ENCODE results near the gene ZNF865. TPM values are rescaled to one million over a fixed set of nuclear protein-coding genes. Genes with fewer than 3 reads are reported as not detected.
A peak's percentile ranks its signal among the peaks of the same experiment; 100 is the strongest.

Gene ZNF865
- polyA plus RNA-seq (1.7 and 2.1 TPM in 2 replicates), polyA minus RNA-seq (3.4 and 4.3 TPM in 2 replicates)

GRCh38 chr19:55605637-55606470 is at the start of gene ZNF865:
Gene ZNF865 (plus strand): TSS chr19:55605647. CDS start chr19:55613619, 7,972 bp downstream.
- Histone ChIP-seq H3K4me3 (ENCODE audit: low read length) (peak within 1 kb of the TSS; percentile 97), H4K20me1 (ENCODE audit: insufficient read depth) (no peaks in the 10 kb centered on the region), H3K9me3 (ENCODE audit: low read length) (no peaks in the 10 kb centered on the region), H3F3A (ENCODE audit: insufficient read depth, low read length, poor library complexity, severe bottlenecking) (no peaks in the 10 kb centered on the region), H3K27ac (ENCODE audit: low read length) (peak within 1 kb of the TSS; percentile 97), H3K36me3 (ENCODE audit: insufficient read depth, low read length) (peaks cover 8% of the 10 kb centered on the region), H3K79me2 (replicated peaks; ENCODE audit: insufficient read depth, low read length) (peaks cover 30% of the 10 kb centered on the region), H3K4me2 (ENCODE audit: low read length) (peak within 1 kb of the TSS; percentile 87), H2AFZ (ENCODE audit: low read depth, low read length) (peak within 1 kb of the TSS; percentile 65), H3K27me3 (ENCODE audit: insufficient read depth, low read depth, low read length) (no peaks in the 10 kb centered on the region), H3K9ac (ENCODE audit: low read length) (peak within 1 kb of the TSS; percentile 97), H3K9me2 (ENCODE audit: insufficient read depth, low read length) (no peaks in the 10 kb centered on the region)
- TF ChIP-seq, protein P1, sequence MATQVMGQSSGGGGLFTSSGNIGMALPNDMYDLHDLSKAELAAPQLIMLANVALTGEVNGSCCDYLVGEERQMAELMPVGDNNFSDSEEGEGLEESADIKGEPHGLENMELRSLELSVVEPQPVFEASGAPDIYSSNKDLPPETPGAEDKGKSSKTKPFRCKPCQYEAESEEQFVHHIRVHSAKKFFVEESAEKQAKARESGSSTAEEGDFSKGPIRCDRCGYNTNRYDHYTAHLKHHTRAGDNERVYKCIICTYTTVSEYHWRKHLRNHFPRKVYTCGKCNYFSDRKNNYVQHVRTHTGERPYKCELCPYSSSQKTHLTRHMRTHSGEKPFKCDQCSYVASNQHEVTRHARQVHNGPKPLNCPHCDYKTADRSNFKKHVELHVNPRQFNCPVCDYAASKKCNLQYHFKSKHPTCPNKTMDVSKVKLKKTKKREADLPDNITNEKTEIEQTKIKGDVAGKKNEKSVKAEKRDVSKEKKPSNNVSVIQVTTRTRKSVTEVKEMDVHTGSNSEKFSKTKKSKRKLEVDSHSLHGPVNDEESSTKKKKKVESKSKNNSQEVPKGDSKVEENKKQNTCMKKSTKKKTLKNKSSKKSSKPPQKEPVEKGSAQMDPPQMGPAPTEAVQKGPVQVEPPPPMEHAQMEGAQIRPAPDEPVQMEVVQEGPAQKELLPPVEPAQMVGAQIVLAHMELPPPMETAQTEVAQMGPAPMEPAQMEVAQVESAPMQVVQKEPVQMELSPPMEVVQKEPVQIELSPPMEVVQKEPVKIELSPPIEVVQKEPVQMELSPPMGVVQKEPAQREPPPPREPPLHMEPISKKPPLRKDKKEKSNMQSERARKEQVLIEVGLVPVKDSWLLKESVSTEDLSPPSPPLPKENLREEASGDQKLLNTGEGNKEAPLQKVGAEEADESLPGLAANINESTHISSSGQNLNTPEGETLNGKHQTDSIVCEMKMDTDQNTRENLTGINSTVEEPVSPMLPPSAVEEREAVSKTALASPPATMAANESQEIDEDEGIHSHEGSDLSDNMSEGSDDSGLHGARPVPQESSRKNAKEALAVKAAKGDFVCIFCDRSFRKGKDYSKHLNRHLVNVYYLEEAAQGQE (IDR thresholded peaks at IDR 0.05; ENCODE audit: borderline replicate concordance), result no peak
- TF ChIP-seq TAF1 (IDR thresholded peaks at IDR 0.05; ENCODE audit: low read depth), result no peak
- TF ChIP-seq POLR2AphosphoS5 (IDR thresholded peaks at IDR 0.05), result peak; percentile 48
- peak; percentile 84 for TF ChIP-seq SMC3 (conservative IDR thresholded peaks at IDR 0.05; ENCODE audit: poor library complexity)
- TF ChIP-seq EP300 (conservative IDR thresholded peaks at IDR 0.05; ENCODE audit: poor library complexity, severe bottlenecking), result no peak
- peak; percentile 83 for TF ChIP-seq RAD21 (conservative IDR thresholded peaks at IDR 0.05)
- no peak for TF ChIP-seq EZH2 (IDR thresholded peaks at IDR 0.05; ENCODE audit: borderline replicate concordance, insufficient read depth, low read length, poor library complexity, severe bottlenecking)
- TF ChIP-seq, protein P2, sequence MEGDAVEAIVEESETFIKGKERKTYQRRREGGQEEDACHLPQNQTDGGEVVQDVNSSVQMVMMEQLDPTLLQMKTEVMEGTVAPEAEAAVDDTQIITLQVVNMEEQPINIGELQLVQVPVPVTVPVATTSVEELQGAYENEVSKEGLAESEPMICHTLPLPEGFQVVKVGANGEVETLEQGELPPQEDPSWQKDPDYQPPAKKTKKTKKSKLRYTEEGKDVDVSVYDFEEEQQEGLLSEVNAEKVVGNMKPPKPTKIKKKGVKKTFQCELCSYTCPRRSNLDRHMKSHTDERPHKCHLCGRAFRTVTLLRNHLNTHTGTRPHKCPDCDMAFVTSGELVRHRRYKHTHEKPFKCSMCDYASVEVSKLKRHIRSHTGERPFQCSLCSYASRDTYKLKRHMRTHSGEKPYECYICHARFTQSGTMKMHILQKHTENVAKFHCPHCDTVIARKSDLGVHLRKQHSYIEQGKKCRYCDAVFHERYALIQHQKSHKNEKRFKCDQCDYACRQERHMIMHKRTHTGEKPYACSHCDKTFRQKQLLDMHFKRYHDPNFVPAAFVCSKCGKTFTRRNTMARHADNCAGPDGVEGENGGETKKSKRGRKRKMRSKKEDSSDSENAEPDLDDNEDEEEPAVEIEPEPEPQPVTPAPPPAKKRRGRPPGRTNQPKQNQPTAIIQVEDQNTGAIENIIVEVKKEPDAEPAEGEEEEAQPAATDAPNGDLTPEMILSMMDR (IDR thresholded peaks at IDR 0.05; ENCODE audit: poor library complexity, severe bottlenecking), result peak; percentile 92
- TF ChIP-seq MXI1 (conservative IDR thresholded peaks at IDR 0.05; ENCODE audit: poor library complexity, severe bottlenecking), result no peak

- Histone ChIP-seq H3K79me2 (replicated peaks; ENCODE audit: insufficient read depth, low read length) (no peaks in the 10 kb centered on the region), H3K4me2 (ENCODE audit: low read length) (no peak overlapping the region), H3K27ac (ENCODE audit: low read length) (no peak overlapping the region), H3K9me3 (ENCODE audit: low read length) (no peaks in the 10 kb centered on the region), H2AFZ (ENCODE audit: low read depth, low read length) (no peak overlapping the region), H3K27me3 (ENCODE audit: insufficient read depth, low read depth, low read length) (no peaks in the 10 kb centered on the region), H3K9ac (ENCODE audit: low read length) (no peak overlapping the region), H3K4me3 (ENCODE audit: low read length) (no peak overlapping the region), H3F3A (ENCODE audit: insufficient read depth, low read length, poor library complexity, severe bottlenecking) (no peaks in the 10 kb centered on the region), H3K9me2 (ENCODE audit: insufficient read depth, low read length) (no peaks in the 10 kb centered on the region), H3K36me3 (ENCODE audit: insufficient read depth, low read length) (no peaks in the 10 kb centered on the region), H4K20me1 (ENCODE audit: insufficient read depth) (no peaks in the 10 kb centered on the region)
- TF ChIP-seq, protein P1 (IDR thresholded peaks at IDR 0.05; ENCODE audit: borderline replicate concordance), result no peak
- TF ChIP-seq RAD21 (conservative IDR thresholded peaks at IDR 0.05), result no peak
- TF ChIP-seq EP300 (conservative IDR thresholded peaks at IDR 0.05; ENCODE audit: poor library complexity, severe bottlenecking), result no peak
- TF ChIP-seq SMC3 (conservative IDR thresholded peaks at IDR 0.05; ENCODE audit: poor library complexity), result no peak
- TF ChIP-seq EZH2 (IDR thresholded peaks at IDR 0.05; ENCODE audit: borderline replicate concordance, insufficient read depth, low read length, poor library complexity, severe bottlenecking), result no peak
- TF ChIP-seq MXI1 (conservative IDR thresholded peaks at IDR 0.05; ENCODE audit: poor library complexity, severe bottlenecking), result no peak
- TF ChIP-seq, protein P2 (IDR thresholded peaks at IDR 0.05; ENCODE audit: poor library complexity, severe bottlenecking), result no peak
- no peak for TF ChIP-seq TAF1 (IDR thresholded peaks at IDR 0.05; ENCODE audit: low read depth)
- TF ChIP-seq POLR2AphosphoS5 (IDR thresholded peaks at IDR 0.05), result no peak
These were observed 45.8 kb upstream of the ZNF865 start for GRCh38 chr19:55559684-55560083.
